Stimulated activated effector memory CD8-positive, alpha-beta T cell treated with anti-CD3 and anti-CD28 coated beads, Interleukin-12 subunit alpha, Interleukin-12 subunit beta, amount 100 ng/mL, for 72 hours (primary cell): ENCODE data around the gene ACSS1.

Source experiments
- ATAC-seq: fragments of 150-1000 bp; cut with Tn5 transposase; 2 replicates; pipeline ENCODE4 v1.10.0; 2021
- DNase-seq, 2 donors: peaks; one replicate each; pipeline ENCODE4 v3.0.0; 2021 to 2022; ENCODE audit warnings: low spot score in 2 of 2
- H3K27ac Mint-ChIP-seq: one replicate; pipeline ENCODE4 v1.8.0; 2022; ENCODE audit warnings: mild to moderate bottlenecking, mixed read lengths
- H3K36me3 Mint-ChIP-seq: one replicate; pipeline ENCODE4 v1.8.0; 2022; ENCODE audit warnings: mild to moderate bottlenecking, mixed read lengths
- H3K4me1 Mint-ChIP-seq: one replicate; pipeline ENCODE4 v1.8.0; 2022; ENCODE audit warnings: mixed read lengths
- H3K4me3 Mint-ChIP-seq: one replicate; pipeline ENCODE4 v1.8.0; 2022; ENCODE audit warnings: mild to moderate bottlenecking, mixed read lengths
- H3K9me3 Mint-ChIP-seq: one replicate; pipeline ENCODE4 v1.8.0; 2022; ENCODE audit warnings: mixed read lengths

ACSS1 gene

DNA sequence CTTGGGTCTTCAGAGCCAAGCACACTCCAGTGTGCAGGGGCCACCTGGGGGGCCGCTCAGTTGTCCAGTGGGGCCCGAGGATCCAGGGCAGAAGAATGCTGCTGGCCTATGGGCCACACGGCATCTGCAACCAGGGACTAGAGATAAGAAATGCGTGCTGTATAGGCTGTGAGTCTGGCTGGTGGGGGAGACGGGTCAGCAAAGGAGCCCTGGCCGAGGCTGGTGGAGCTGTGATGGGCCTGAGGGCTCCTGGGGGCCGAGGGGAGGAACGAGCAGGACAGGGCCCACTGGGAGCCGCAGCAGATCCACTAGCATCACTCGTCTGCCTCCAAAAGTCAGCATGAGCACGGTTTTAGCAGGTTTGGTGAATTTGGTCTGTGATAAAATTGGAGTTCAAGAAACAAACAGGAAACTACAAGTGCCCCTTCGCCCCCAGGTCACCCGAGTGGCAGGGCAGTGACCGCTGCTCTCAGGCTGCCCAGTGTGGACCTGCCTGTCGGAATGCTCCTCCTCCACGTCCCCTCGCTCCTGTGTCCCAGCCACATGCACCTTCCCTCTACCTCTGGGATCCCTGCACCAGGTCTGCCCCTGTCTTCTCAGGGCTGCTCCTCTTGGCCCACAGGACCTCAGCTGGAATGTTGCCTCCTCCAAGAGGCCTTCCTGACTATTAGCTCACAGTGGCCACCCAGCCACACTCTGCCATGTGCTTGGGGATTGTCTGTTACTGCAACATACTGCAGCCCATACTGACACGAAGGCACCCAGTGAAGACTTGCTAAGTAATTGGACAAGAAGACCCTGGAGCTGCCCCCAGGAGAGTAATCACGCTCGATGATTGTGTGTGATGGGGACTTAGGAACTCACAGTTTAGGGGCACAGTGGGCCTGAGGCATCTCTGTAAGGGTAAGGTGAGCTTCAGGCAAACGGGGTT, 10.9 kb downstream of the ACSS1 start:
- no peak for ATAC-seq
- H3K36me3 Mint-ChIP-seq = no peaks in the 10 kb centered on the region
- peak overlapping the region; percentile 75 for H3K27ac Mint-ChIP-seq
- no peaks in the 10 kb centered on the region for H3K9me3 Mint-ChIP-seq
- no peak for DNase-seq
- H3K4me1 Mint-ChIP-seq = peaks cover 57% of the 10 kb centered on the region
- H3K4me3 Mint-ChIP-seq = no peak overlapping the region

DNA sequence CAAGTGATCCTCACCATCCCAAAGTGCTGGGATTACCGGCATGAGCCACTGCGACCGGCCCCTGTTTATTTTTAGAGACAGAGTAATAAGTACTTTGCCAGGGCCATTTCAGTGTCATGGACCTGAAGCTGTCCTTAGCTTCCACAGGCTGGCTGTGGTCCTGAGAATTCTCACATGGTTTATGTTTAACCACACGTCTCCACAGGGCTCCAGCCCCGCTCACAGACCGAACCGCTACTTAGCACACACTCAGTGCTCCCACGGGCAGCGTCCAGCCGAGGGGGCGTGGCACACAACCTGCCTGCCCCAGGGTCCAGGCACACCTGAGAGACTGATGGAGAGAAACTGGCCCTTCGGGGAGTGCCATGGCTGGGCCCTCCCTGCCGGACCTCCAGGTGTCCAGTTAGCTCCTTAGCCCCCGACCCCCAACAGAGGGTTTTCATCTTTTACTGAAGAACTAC, 11.7 kb downstream of the ACSS1 start:
- ATAC-seq = no peak
- H3K4me3 Mint-ChIP-seq = no peak overlapping the region

DNA sequence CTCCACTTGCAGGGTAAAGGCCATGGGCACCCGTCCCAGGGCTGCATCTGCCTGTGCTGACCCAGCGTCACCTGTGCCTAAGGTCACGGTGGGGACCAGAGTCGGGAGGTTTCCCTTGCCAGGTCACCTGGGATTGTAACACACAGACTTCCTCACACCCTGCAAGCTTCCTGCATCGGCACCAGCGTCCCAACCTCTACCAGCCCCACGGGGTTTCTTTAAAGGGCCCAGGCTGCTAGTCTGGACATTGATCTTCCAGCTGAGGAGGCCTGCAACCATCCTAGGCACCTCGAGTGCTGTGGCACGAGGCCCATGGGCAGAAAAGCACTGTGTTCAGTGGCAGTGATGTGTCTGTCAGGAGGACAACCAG, 12.6 kb downstream of the ACSS1 start:
- H3K4me1 Mint-ChIP-seq = peaks cover 41% of the 10 kb centered on the region
- no peak for DNase-seq
- no peak for ATAC-seq
- H3K27ac Mint-ChIP-seq = peak overlapping the region; percentile 65
- H3K4me3 Mint-ChIP-seq = no peak overlapping the region
- H3K9me3 Mint-ChIP-seq = no peaks in the 10 kb centered on the region
- no peaks in the 10 kb centered on the region for H3K36me3 Mint-ChIP-seq

More for the DNA sequence above, 11.7 kb downstream of the ACSS1 start:
- Mint-ChIP-seq H3K4me1 (peaks cover 49% of the 10 kb centered on the region), H3K36me3 (no peaks in the 10 kb centered on the region), H3K9me3 (no peaks in the 10 kb centered on the region), H3K27ac (peak overlapping the region; percentile 65)
- DNase-seq = no peak

DNA sequence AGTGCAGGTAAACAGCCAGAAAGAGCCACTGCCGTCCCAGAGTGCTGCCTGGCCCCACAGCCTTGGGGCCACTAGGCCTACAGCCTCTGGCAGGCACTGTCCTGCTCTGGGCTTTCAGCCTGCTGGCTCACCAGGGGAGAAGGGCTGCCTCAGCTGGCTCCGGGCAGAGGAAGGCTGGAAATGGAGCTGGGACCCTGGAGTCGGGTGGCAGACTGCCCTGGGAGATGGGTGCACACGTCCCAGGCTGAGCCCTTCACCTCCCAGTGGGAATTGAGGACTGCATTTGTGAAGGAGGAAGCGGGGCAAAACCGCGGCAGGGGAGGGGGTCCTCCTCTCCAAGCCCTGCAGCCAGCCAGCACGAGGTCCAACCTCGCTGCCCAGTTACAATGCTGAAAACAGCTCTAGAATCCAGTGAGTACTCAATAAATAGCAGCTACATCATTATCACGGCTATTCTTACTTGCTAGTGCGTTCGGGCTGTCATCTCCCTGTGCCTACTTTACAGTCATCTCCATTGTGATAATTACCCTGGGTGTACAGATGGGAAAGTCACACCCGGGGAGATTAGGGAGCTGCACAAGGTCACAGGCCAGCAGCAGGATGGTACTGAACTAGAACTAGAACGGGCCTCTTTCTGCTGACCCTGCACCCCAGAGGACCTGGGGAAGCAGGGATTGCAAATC, 13.1 kb downstream of the ACSS1 start:
- Mint-ChIP-seq H3K4me3 (no peak overlapping the region), H3K9me3 (no peaks in the 10 kb centered on the region), H3K4me1 (peaks cover 41% of the 10 kb centered on the region), H3K36me3 (no peaks in the 10 kb centered on the region), H3K27ac (peak overlapping the region; percentile 98)
- no peak for DNase-seq
- no peak for ATAC-seq

DNA sequence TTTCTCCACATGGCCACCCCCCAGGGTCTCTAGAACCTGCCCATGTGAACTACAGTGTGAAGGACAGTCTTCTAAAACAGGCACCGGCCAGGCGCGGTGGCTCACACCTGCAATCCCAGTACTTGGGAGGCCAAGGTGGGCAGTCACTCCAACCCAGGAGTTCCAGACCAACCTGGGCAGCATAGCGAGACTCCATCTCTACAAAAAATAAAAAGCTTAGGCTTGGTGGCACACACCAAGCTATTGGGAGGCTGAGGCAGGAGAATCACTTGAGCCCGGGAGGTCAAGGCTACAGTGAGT, 13.7 kb downstream of the ACSS1 start:
- H3K27ac Mint-ChIP-seq = peak overlapping the region; percentile 98
- H3K9me3 Mint-ChIP-seq = no peaks in the 10 kb centered on the region
- no peaks in the 10 kb centered on the region for H3K36me3 Mint-ChIP-seq
- H3K4me1 Mint-ChIP-seq = peaks cover 39% of the 10 kb centered on the region
- ATAC-seq (no peak), DNase-seq (no peak)
- no peak overlapping the region for H3K4me3 Mint-ChIP-seq

DNA sequence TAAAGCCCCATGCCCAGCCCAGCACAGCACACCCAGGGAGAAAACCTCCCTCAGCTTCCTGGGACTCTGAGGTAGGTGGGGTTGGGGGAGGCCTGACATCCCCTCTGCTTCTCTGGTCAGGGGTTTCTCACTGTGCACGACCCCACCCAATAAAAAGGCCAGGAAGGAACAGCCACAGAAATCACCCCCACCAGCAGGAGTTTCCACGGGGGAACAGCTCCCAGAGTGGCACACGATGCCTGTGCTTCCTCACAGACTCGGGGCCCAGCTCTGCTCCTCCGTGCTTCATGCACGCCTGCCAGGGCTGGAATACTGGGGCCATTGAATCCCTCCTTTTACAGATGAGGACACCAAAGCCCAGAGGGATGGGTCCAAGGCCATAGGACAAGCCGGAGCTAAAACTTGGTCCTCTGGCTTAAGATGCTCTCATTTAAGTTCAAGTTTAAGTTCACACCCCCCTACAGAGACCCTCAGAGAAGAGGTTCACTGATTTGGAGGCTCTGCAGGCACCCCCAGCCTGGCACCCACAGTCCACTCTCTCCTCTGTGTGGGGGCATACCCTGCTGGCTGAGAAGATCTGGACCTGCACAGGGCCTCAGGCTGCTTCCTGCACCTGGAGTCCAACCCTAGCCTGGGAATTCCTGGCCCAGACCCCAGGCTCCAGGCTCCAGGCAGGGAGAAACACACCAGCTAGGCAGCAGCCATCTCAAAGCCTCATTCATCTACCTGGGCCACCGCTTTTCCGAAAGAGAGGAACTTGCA, 14.3 kb downstream of the ACSS1 start:
- Mint-ChIP-seq H3K27ac (peak overlapping the region; percentile 98), H3K36me3 (no peaks in the 10 kb centered on the region), H3K9me3 (no peaks in the 10 kb centered on the region), H3K4me3 (peak overlapping the region; percentile 51), H3K4me1 (peaks cover 37% of the 10 kb centered on the region)
- ATAC-seq = no peak
- no peak for DNase-seq

DNA sequence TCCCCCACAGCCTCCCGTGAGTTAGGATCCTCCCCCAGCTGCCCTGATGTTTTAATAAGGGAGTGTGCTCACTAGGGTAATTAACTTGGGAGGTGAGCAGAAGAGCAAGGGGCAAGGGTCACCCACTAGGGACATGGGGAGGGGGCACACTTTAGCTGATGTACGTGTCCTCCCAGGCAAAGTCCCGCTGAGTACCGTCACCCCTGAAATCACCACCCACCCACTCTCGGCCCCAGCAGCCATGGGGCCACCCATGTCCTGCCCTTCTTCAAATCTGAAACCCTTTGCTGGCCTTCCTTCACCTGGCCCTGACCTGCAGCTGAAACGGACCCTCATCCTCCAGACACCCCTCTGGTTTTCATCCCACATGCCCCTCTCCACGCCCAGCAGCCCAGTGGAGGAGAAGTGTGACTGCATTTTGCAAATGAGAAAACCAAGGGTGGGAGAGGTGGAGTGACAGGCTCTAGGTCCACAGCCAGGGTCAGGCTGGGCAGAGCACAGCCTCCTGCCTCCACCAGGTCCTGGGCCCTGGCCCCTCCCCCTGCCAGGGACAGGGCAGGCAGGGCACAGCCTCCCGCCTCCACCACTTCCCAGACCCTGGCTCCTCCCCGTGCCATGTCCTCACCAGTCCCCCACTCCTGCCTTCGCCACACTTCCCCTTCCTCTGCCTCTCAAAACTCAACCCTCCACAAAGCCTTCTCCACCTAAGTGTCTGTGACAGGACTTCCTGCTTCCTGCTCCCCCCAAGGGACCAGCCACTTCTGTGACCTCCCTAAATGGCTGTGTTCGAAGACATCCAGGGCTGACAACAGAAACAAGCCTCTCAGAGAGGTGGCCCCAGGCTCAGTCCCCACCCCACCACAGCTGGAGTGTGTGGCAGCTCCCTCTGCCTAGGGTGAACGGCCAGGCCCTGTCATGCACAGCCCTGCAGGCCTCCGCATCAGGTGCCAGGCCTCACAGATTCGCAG, 15.1 kb downstream of the ACSS1 start:
- H3K36me3 Mint-ChIP-seq = no peaks in the 10 kb centered on the region
- H3K4me3 Mint-ChIP-seq = peak overlapping the region; percentile 51
- DNase-seq (peak; percentile 16 to 65), ATAC-seq (peak; percentile 73)
- H3K4me1 Mint-ChIP-seq = peaks cover 45% of the 10 kb centered on the region
- peak overlapping the region; percentile 98 for H3K27ac Mint-ChIP-seq
- H3K9me3 Mint-ChIP-seq = no peaks in the 10 kb centered on the region

DNA sequence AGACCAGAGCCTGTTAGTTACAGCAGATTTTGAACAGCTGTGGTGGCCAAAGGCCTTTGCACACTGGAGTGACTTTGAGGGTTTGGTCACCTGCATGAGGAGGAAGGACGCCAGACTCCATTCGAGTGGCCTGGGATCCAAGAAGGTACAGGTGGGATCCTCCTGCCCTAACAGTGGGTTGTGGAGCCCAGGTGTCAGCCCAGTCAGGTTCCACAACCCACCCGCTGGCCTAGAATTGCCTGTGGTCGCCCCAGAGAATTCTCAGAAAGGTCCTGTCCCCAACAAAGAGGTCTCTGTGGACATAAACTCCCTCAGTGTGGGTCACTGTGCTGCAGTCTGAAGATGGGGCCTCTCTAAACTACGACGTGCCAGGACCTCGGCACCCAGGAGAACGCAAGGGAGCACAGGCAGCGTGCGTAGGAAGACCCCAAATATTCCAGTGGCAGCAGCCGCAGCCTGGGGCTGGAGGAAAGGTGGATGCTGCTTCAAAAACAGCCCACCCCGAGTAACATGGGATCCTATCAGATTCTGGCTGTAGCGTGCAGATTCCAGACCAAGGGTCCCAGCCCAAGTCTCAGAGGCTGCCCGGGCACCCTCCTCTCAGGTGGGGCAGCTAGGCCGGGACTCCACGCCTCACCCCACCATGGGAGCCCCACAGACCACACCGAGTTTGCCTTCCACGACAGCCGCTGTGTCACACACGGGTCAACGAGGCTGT, 16.0 kb downstream of the ACSS1 start:
- DNase-seq = no peak
- H3K4me1 Mint-ChIP-seq = peaks cover 54% of the 10 kb centered on the region
- peak overlapping the region; percentile 98 for H3K27ac Mint-ChIP-seq
- ATAC-seq = no peak
- H3K36me3 Mint-ChIP-seq = peaks cover 2% of the 10 kb centered on the region
- H3K9me3 Mint-ChIP-seq = no peaks in the 10 kb centered on the region
- no peak overlapping the region for H3K4me3 Mint-ChIP-seq

DNA sequence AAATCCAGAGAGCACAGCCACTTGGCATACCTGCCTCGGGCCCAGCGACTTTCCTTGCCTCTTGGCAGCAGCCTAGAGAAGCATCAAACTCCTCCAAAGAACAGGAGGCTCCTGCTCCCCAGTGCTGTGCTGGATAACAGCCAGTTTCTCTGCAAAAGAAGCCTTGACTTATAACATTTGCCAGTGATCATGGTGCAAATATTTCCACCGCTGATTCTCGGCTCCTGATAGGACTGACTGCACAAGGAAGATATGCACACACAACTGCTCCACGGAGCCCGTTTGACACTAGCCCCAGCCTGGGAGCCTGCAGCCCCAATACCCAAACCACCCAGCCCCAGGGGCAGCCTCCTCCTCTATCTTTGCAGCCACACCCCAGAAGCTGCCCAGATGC, 17.5 kb downstream of the ACSS1 start:
- Mint-ChIP-seq H3K9me3 (no peaks in the 10 kb centered on the region), H3K27ac (peak overlapping the region; percentile 86), H3K4me3 (no peak overlapping the region), H3K4me1 (peaks cover 66% of the 10 kb centered on the region), H3K36me3 (peaks cover 7% of the 10 kb centered on the region)
- ATAC-seq = no peak
- DNase-seq = no peak

DNA sequence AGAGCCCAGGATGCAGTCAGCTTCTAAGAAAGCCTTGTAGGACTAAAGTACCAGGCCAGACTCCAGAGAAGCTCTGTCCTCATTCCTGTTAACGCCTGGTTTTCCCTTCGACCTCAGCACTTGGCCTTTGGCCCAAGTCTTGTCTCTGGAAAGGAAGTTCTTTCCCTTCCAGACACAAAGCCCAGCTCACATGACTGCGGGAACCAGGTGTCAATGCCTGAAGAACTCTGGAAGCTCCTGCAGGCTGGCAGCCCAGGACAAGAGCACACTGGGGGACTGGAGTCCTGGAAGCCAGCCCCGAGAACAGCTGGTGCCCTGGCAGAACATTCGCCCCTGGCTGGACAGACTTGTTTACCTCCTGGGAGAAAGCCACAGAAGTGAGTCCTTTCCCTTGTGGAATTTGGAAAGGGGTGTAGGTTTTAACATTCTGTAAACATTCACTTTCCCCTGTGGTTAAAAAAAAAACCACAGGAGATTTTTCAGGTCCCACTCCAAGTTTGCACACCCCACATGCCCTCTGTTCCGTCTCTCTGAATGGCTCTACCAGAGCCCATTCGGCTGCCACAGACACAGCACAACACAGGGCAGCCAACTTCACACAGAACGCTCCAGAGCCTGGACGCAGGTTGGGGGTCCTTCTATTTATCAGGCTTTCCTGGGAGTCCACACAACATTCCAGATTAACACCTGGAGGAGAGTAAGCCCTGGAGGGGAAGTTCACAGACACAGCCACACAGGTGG, 18.1 kb downstream of the ACSS1 start:
- no peak overlapping the region for H3K4me3 Mint-ChIP-seq
- H3K9me3 Mint-ChIP-seq = no peaks in the 10 kb centered on the region
- H3K27ac Mint-ChIP-seq = peak overlapping the region; percentile 86
- peaks cover 7% of the 10 kb centered on the region for H3K36me3 Mint-ChIP-seq
- peaks cover 65% of the 10 kb centered on the region for H3K4me1 Mint-ChIP-seq
- ATAC-seq = no peak
- no peak for DNase-seq

DNA sequence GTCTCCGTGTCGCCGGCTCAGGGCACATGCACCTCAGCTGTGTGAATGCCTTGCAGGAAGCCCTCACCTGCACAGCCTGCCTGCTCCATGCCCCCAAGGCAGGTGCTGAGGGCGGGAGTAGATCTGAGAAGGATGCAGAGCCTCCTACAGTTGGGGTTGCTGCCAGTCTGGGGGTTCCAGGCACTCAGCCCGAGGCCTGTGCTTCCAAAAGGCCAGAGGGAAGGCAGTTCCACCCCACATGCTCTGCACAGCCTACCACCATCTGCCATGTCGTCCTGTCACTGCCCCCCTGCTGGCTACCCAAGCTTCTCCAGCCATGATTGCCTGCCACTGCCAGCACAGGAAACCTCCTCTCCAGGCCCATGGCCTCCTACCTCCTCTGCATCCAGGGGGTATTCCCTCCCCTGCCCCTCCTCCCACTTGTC, 19.3 kb downstream of the ACSS1 start:
- Mint-ChIP-seq H3K36me3 (peaks cover 7% of the 10 kb centered on the region), H3K4me1 (peaks cover 70% of the 10 kb centered on the region), H3K9me3 (no peaks in the 10 kb centered on the region), H3K27ac (peak overlapping the region; percentile 86), H3K4me3 (no peak overlapping the region)
- ATAC-seq (no peak), DNase-seq (no peak)

DNA sequence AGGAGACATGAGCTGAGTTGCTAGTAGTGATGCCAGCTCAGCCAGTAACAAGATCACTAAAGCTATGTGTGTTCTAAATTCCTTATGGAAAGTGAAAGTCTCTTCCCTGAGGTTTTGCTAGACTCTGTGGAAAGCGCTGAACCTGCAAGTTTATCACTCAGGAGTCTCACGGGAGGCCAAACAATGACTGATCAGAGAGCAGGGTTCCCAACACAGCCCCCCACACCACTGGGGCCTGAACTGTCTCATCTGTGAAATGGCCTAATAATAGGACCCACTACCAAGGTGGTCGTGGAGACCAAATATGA, 19.9 kb downstream of the ACSS1 start:
- no peak for ATAC-seq
- Mint-ChIP-seq H3K27ac (peak overlapping the region; percentile 86), H3K4me1 (peaks cover 64% of the 10 kb centered on the region), H3K36me3 (peaks cover 7% of the 10 kb centered on the region), H3K4me3 (no peak overlapping the region), H3K9me3 (no peaks in the 10 kb centered on the region)
- DNase-seq = no peak

DNA sequence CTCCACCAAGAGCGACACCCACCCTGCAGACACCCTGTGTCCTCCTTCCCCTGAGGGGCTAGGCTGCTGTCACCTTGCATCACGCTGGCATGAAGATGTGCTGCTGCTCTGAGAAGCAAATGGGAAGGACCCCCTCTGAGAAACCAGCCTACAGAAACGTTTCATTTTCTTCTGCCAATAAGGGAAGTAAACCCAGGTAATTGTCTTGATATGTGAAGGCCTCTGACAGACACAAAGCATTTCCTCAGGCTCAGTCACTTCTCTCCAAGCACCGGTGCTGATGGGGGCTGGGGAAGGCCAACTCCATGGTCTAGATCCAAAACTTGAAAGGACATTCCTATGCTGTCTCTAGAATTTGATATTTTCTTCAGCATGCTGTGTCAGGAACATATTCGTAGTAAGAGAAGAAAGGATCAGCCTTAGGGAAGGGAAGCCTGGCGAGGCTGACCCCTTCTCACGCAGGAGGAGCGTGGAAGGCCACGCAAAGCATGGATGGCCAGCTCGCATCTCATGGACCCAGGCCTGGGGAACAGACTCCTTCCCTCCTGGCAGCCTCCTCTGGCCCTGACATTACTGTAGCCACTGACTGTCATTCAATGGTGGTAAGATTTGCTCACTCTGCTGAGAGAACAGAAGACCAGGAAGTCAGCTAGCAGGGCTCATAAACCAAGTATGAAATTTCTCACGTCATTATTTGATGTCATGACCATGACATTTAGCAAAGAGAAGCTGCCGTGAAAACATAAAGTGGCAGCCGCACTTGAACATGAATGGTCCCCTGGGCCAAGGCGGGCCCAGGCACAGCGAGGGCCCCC, 20.4 kb downstream of the ACSS1 start:
- DNase-seq (no peak), ATAC-seq (peak; percentile 48)
- Mint-ChIP-seq H3K4me1 (peaks cover 59% of the 10 kb centered on the region), H3K27ac (peak overlapping the region; percentile 86), H3K9me3 (no peaks in the 10 kb centered on the region), H3K4me3 (no peak overlapping the region), H3K36me3 (peaks cover 7% of the 10 kb centered on the region)
